T47D (cell line): ENCODE measurements around the gene NOD1.

ENCODE experiments used
- DNase-seq, 2 experiments: peaks; one replicate each; pipeline versions ENCODE4 v3.0.0 to v3.0.0-alpha.2; 2011 to 2012; ENCODE audit warnings: low read depth in 1 of 2, low spot score in 1 of 2
- JUND ChIP-seq: IDR thresholded peaks from 2 replicates; pipeline ENCODE4 v1.6.1; 2012; ENCODE audit warnings: low read depth
- in situ Hi-C: cut with HindIII; loops from 2 replicates; pipeline ENCODE4 v1.10.0; 2016; ENCODE audit warnings: low sequenced_read_pairs, low pct_unique_long_range_greater_than_20kb

The NOD1 gene

GRCh38 chr7:30378275-30378674, 100.3 kb downstream of the NOD1 start:
- TF ChIP-seq JUND = no peak
- DNase-seq = no peak
- in situ Hi-C loops = no loop called here
